ENCODE results near the gene FNBP1L.

The FNBP1L gene

GRCh38 chr1:93522721-93523120 is 74.8 kb downstream of the FNBP1L start:
- TF ChIP-seq CTCF (conservative IDR thresholded peaks at IDR 0.05; ENCODE audit: low read depth, low read length) = no peak
- H3K4me3 ChIP-seq (ENCODE audit: low read depth, low read length) = no peak overlapping the region
- DNase-seq (ENCODE audit: low read depth) = no peak

- no peak for DNase-seq (ENCODE audit: low read depth)
- no peak for TF ChIP-seq CTCF (conservative IDR thresholded peaks at IDR 0.05; ENCODE audit: low read depth, low read length)
- H3K4me3 ChIP-seq (ENCODE audit: low read depth, low read length) = no peak overlapping the region
These were observed 77.5 kb downstream of the FNBP1L start for GRCh38 chr1:93525431-93525830.

DNA sequence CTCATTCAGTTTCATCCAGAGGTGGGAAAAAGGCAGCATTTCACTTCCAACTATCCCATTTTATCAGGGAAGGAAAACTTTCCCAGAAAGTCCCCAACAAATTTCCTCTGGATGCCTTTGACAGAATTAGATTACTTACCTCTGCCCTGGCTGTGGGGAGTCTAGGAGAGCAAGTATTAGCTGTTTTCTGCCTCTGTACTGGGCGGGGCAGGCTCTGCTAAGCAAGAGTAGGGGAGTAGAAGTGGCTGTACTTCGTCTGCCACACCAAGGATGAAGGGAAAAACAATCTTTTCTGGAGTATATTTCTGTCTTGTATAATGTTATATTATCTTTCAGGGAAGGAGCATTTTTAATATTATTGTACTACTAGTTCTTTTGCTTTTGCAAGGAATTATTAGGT is 78.5 kb downstream of the FNBP1L start:
- no peak overlapping the region for H3K4me3 ChIP-seq (ENCODE audit: low read depth, low read length)
- DNase-seq (ENCODE audit: low read depth) = no peak
- TF ChIP-seq CTCF (conservative IDR thresholded peaks at IDR 0.05; ENCODE audit: low read depth, low read length) = no peak

- H3K4me3 ChIP-seq (ENCODE audit: low read depth, low read length) = no peak overlapping the region
- no peak for TF ChIP-seq CTCF (conservative IDR thresholded peaks at IDR 0.05; ENCODE audit: low read depth, low read length)
- DNase-seq (ENCODE audit: low read depth) = no peak
These were observed 80.5 kb downstream of the FNBP1L start for GRCh38 chr1:93528412-93528811.

GRCh38 chr1:93531193-93531592 is 83.3 kb downstream of the FNBP1L start:
- TF ChIP-seq CTCF (conservative IDR thresholded peaks at IDR 0.05; ENCODE audit: low read depth, low read length) = no peak
- DNase-seq (ENCODE audit: low read depth) = no peak

GRCh38 chr1:93532780-93533378 is 85.0 kb downstream of the FNBP1L start:
- no peak for TF ChIP-seq CTCF (conservative IDR thresholded peaks at IDR 0.05; ENCODE audit: low read depth, low read length)
- no peak overlapping the region for H3K4me3 ChIP-seq (ENCODE audit: low read depth, low read length)
- DNase-seq (ENCODE audit: low read depth) = no peak

More at GRCh38 chr1:93531193-93531592, 83.3 kb downstream of the FNBP1L start:
- no peak overlapping the region for H3K4me3 ChIP-seq (ENCODE audit: low read depth, low read length)

GRCh38 chr1:93533677-93534076 is 85.8 kb downstream of the FNBP1L start:
- TF ChIP-seq CTCF (conservative IDR thresholded peaks at IDR 0.05; ENCODE audit: low read depth, low read length) = no peak

More at GRCh38 chr1:93533677-93534076, 85.8 kb downstream of the FNBP1L start:
- no peak for DNase-seq (ENCODE audit: low read depth)
- H3K4me3 ChIP-seq (ENCODE audit: low read depth, low read length) = no peak overlapping the region

Measured in choroid plexus epithelial cell (primary cell).